Breast epithelium (tissue), 3 donors: ENCODE measurements around the gene SSR3.

ENCODE experiments used
- POLR2A ChIP-seq: fragments of 450-650 bp; IDR thresholded peaks from one replicate; pipeline ENCODE4 v1.6.1; 2016; ENCODE audit warnings: antibody characterized with exemption, mild to moderate bottlenecking, moderate library complexity
- POLR2AphosphoS5 ChIP-seq, 3 donors: sonication (generic); formaldehyde crosslinking; IDR thresholded peaks; one replicate each; pipeline ENCODE4 v1.6.1; 2017; ENCODE audit warnings: antibody characterized with exemption in 3 of 3
- TF ChIP-seq, protein P1 (sequence below), 3 donors: fragments of 450-650 bp; IDR thresholded peaks; one replicate each; pipeline ENCODE4 v1.5.1; 2016 to 2017; ENCODE audit warnings: antibody characterized with exemption in 3 of 3, mild to moderate bottlenecking in 3 of 3, moderate library complexity in 3 of 3

- TF ChIP-seq, protein P1, sequence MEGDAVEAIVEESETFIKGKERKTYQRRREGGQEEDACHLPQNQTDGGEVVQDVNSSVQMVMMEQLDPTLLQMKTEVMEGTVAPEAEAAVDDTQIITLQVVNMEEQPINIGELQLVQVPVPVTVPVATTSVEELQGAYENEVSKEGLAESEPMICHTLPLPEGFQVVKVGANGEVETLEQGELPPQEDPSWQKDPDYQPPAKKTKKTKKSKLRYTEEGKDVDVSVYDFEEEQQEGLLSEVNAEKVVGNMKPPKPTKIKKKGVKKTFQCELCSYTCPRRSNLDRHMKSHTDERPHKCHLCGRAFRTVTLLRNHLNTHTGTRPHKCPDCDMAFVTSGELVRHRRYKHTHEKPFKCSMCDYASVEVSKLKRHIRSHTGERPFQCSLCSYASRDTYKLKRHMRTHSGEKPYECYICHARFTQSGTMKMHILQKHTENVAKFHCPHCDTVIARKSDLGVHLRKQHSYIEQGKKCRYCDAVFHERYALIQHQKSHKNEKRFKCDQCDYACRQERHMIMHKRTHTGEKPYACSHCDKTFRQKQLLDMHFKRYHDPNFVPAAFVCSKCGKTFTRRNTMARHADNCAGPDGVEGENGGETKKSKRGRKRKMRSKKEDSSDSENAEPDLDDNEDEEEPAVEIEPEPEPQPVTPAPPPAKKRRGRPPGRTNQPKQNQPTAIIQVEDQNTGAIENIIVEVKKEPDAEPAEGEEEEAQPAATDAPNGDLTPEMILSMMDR (IDR thresholded peaks at IDR 0.05): no peak
- no peak for TF ChIP-seq POLR2AphosphoS5 (IDR thresholded peaks at IDR 0.05)
- no peak for TF ChIP-seq POLR2A
These were observed 15.9 kb downstream of the SSR3 start for GRCh38 chr3:156539051-156539450.
